Activated CD4-positive, alpha-beta T cell treated with anti-CD3 and anti-CD28 coated beads, Interleukin-2, amount 50 U/mL, for 16 hours (primary cell): ENCODE results near the gene SNAPC1.
A peak's percentile ranks its signal among the peaks of the same experiment; 100 is the strongest.
"Not testable (repeated sequence)": the region's sequence is repeated elsewhere in the genome, so short reads cannot be mapped to it uniquely, and the experiment has no call there.

Experiments used
- DNase-seq: peaks from one replicate; pipeline ENCODE4 v3.0.0-alpha.2; 2020

SNAPC1 gene

GRCh38 chr14:61761959-61762786, at the start of gene SNAPC1:
TSS of gene SNAPC1 (plus strand) at chr14:61762420. CDS start at chr14:61762461, 41 bp downstream.
- peak; percentile 98 for DNase-seq

DNA sequence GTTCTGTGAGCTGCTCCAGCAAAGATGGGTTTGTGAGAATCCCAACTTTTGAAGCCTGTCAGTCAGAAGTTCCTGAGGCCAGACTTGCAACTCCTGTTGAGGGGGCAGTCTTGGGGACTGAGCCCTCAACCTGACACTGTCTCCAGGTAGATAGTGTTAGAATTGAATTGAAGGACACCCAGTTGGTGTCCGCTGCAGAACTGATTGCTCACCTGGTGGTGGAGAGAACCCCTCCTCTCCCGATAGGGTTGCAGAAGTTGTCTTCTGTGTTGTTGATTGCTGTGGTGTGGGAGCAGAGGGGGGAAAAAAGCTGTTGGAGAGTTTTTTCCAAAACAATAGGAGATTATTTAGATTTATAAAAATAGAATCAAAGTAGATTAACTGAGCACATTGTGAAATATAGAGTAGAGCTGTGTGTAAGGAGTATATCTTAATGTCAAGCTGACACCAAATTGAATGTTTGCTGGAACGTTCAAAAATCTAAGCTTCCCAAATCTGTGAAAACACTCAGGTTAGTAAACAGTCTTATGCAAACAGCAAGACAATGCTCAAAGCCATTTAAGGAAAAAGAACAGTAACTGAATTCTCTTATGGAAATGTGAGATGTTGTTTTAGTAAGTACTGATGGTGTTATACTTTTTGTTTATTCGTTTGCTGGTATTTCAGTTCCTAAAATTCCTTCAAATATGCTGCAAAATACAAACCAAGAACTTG, 48.3 kb upstream of the SNAPC1 start:
- no peak for DNase-seq

DNA sequence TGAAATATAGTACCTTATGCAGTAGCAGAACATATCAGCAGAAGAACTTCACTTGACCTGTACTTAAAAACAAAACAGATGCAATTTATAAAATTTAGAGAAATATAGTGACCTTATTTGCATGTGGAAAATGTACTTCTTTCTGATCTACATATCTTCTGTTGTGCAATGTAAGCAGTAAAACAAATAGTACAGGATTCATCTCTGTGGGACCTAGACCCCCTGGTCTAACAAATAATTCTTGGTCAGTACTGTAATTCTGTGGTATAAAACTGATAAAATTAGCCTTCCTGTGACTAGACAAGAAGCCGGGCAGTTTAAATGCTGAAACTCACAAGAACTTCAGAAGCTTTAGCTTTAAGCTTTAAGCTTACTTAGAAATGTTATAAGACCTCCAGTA, 45.3 kb upstream of the SNAPC1 start:
- DNase-seq = no peak

DNA sequence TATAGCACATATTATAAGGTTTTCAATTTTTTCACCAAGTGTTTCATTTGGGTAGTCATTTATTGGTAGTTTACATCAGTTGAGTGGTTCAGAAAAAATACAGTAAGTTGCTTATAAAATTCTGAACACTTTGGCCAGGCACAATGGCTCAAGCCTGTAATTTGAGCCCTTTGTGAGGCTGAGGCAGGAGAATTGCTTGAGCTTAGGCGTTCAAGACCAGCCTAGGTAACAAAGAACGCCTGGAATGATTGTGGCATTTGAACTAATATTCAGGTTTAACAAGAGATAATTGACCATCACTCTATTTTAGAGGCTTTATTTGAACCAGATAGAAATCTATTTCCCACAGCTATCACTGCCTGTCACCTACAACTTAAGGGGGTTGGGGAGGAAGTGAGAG, 44.2 kb upstream of the SNAPC1 start:
- DNase-seq = no peak

GRCh38 chr14:61719344-61720293, 42.6 kb upstream of the SNAPC1 start:
- no peak for DNase-seq

- no peak for DNase-seq
Observed at GRCh38 chr14:61720294-61720661, 41.9 kb upstream of the SNAPC1 start.

DNA sequence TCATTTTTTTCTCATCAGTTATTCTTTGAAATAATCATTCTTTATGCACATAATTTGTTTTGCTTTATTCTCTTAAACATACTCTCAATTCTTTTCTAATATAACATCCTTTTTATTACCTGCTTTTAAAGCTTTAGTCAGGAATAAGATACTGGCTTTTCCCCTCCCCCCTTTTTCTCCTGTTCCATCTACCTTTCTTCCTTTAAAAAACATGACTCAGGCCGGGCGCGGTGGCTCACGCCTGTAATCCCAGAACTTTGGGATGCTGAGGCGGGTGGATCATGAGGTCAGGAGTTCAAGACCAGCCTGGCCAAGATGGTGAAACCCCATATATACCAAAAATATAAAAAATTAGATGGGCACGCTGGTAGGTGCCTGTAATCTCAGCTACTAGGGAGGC, 41.5 kb upstream of the SNAPC1 start:
- no peak for DNase-seq

- DNase-seq = no peak
Observed at GRCh38 chr14:61724133-61724532, 38.1 kb upstream of the SNAPC1 start.

GRCh38 chr14:61726778-61727658, 35.2 kb upstream of the SNAPC1 start:
- DNase-seq = no peak

DNA sequence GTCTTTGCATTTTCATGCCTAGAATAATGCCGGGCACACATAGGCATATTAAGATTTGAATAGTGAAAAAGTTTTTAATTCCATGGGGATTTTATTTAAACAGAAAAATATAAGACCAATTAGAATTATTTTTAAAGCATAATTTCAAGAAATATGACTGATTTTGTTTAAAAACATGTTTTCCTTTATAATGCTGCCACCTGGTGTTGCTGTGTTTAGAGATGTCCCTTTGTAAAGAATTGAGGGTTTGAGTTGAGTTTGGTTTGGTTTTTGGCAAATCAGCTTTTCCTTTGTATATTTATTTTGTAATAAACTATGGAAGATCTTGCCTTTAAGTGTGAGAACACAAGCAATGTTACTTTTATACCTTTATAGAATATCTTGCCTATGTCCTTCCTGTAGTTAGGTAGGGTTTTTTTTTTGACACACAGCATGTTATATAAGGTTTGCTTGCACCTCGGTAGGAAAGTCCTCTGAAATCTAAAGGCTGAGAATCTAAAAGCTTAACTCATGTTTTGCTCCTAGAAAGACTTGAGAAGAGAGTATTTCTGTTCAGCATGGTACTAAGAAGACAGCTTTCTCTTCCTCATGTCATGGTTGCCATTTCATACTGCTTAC, 31.4 kb upstream of the SNAPC1 start:
- DNase-seq = no peak

DNA sequence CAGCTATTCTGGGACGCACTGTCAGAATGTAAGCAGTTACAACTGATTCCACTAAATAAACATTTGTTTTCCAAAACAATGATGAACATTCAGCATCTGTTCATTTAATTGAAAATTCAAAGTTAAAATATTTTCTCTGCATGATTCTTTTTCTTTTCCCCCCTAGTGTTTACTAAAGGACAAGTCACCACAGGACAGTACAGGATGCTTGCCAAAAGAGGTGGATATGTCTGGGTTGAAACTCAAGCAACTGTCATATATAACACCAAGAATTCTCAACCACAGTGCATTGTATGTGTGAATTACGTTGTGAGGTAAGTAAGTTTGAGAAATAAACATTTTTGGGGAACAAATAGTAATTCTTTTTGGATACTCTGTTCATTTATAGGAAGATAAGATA, 28.2 kb upstream of the SNAPC1 start:
- DNase-seq = no peak

- DNase-seq = peak; percentile 55
Observed at GRCh38 chr14:61736751-61737150, 25.5 kb upstream of the SNAPC1 start.

- DNase-seq = no peak
Observed at GRCh38 chr14:61737915-61738314, 24.3 kb upstream of the SNAPC1 start.

- DNase-seq = no peak
Observed at GRCh38 chr14:61739133-61739532, 23.1 kb upstream of the SNAPC1 start.

DNA sequence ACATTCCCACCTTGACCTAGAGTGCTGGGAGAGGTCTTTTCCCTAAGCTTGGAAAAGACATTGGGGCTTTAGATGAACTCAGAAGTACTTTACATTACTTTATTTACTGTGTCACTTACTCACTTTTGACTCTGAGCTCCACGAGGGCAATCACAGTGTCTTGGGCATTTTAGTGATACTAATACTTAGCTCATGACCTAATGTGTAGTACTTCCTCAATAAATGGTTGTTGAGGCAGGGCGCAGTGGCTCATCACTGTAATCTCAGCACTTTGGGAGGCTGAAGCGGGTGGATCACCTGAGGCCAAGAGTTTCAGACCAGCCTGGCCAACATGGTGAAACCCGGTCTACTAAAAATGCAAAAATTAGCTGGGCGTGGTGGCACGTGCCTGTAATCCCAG, 19.8 kb upstream of the SNAPC1 start:
- DNase-seq = no peak

DNA sequence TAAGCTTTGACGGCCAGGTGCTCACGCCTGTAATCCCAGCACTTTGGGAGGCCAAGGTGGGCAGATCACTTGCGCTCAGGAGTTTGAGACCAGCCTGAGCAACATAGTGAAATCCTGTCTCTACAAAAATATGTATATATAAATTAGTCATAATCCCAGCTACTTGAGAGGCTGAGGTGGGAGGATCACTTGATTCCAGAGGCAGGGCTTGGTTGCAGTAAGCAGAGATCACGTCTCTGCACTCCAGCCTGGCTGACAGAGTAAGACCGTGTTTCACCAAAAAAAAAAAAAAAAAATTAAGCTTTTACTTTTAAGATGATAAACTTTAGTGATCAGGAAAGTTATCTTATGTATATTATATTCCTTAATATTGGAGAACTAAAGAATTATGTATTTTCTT, 18.0 kb upstream of the SNAPC1 start:
- no peak for DNase-seq

DNA sequence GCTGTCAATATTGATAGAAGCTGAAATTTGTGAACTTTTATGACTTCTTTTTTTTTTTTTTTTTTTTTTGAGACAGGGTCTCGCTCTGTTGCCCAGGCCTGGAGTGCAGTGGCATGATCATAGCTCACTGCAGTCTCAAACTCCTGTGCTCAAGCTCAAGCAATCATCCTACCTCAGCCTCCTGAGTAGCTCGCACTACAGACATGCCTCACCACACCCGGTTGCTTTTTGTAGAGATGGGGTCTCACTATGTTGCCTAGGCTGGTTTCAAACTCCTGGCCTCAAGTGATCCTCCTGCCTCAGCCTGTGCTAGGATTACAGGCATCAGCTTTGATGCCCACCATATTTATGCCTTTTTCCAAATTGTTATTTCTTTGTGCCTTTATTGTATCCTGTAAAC, 15.9 kb upstream of the SNAPC1 start:
- DNase-seq = not testable (repeated sequence)

DNA sequence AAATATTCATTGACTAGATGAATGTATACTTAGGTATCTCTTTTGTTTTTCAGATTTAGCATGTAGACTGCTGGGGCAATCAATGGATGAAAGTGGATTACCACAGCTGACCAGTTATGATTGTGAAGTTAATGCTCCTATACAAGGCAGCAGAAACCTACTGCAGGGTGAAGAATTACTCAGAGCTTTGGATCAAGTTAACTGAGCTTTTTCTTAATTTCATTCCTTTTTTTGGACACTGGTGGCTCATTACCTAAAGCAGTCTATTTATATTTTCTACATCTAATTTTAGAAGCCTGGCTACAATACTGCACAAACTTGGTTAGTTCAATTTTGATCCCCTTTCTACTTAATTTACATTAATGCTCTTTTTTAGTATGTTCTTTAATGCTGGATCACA, 15.3 kb upstream of the SNAPC1 start:
- DNase-seq = no peak

DNA sequence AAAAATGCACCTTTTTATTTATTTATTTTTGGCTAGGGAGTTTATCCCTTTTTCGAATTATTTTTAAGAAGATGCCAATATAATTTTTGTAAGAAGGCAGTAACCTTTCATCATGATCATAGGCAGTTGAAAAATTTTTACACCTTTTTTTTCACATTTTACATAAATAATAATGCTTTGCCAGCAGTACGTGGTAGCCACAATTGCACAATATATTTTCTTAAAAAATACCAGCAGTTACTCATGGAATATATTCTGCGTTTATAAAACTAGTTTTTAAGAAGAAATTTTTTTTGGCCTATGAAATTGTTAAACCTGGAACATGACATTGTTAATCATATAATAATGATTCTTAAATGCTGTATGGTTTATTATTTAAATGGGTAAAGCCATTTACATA, 14.9 kb upstream of the SNAPC1 start:
- DNase-seq = no peak

DNA sequence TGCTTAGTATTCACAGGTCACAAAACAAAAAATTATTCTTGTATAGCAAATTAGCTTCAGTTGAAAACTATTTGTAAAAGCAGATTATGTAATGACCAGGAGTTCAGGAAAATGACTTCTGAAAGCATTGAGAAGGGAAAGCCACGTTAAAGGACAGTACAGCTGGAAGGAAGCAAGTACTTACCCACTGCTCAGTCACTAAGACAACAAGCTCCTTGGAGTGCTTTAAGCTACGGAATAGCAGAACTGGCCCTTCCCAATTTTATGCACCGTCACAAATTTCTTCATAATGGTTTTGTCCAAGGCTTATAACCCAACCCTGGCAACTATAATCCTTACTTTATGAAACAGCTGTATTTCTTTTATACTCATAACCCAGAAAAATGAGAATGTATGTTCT, 13.0 kb upstream of the SNAPC1 start:
- DNase-seq = no peak

DNA sequence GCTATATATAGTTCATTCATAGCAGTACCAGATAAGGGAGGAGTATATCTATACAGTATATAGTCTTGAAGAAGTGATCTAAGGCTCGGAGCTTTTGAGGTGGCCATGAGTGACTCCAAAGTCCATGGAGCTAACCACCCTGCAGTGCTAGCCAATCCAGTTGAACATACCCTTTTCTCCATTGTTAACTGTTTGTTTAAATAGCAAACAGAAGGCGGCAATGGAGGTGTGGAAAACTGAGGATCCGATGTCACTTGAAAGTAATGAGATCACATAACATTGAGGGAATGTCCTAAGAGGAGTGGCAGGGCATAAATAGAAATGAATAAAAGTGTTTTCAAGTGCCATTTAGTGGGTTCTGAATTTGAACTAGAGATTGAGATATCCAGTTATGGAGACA, 12.4 kb upstream of the SNAPC1 start:
- no peak for DNase-seq
